Neural cell (in vitro differentiated cells): ENCODE data around the gene ZNF385D.

Source experiments
- CTCF ChIP-seq: fragments of 450-650 bp; IDR thresholded peaks from 2 replicates; pipeline ENCODE4 v1.5.1; 2014; ENCODE audit warnings: antibody characterized with exemption, mild to moderate bottlenecking, moderate library complexity; ENCODE audit not compliant: poor library complexity, severe bottlenecking
- EP300 ChIP-seq: fragments of 450-650 bp; conservative IDR thresholded peaks from 2 replicates; pipeline ENCODE4 v1.6.1; 2014; ENCODE audit warnings: antibody characterized with exemption, mild to moderate bottlenecking, moderate library complexity; ENCODE audit not compliant: poor library complexity, severe bottlenecking
- EZH2 ChIP-seq: fragments of 200-600, 300-800 bp; shearing (Covaris generic), sonication (generic); IDR thresholded peaks from 2 replicates; pipeline ENCODE4 v1.6.1; 2014; ENCODE audit warnings: antibody characterized with exemption, low read length, borderline replicate concordance, mild to moderate bottlenecking; ENCODE audit not compliant: insufficient read depth, poor library complexity, severe bottlenecking
- MXI1 ChIP-seq: fragments of 450-650 bp; conservative IDR thresholded peaks from 2 replicates; pipeline ENCODE4 v1.6.1; 2014; ENCODE audit warnings: antibody characterized with exemption, mild to moderate bottlenecking; ENCODE audit not compliant: poor library complexity, severe bottlenecking
- POLR2AphosphoS5 ChIP-seq: IDR thresholded peaks from 2 replicates; pipeline ENCODE4 v1.6.1; 2012
- RAD21 ChIP-seq: fragments of 450-650 bp; conservative IDR thresholded peaks from 2 replicates; pipeline ENCODE4 v1.6.1; 2014; ENCODE audit warnings: antibody characterized with exemption, mild to moderate bottlenecking, moderate library complexity
- TAF1 ChIP-seq: IDR thresholded peaks from 2 replicates; pipeline ENCODE4 v1.6.1; 2012; ENCODE audit warnings: low read depth
- TF ChIP-seq, protein P1 (sequence below): IDR thresholded peaks from 2 replicates; pipeline ENCODE4 v1.6.1; 2012; ENCODE audit warnings: borderline replicate concordance

GRCh38 chr3:21526461-21526860 is 224.5 kb downstream of the ZNF385D start:
- TF ChIP-seq CTCF = no peak
- TF ChIP-seq POLR2AphosphoS5 = no peak
- no peak for TF ChIP-seq EZH2
- TF ChIP-seq RAD21 = no peak
- no peak for TF ChIP-seq TAF1
- no peak for TF ChIP-seq MXI1
- TF ChIP-seq, protein P1, sequence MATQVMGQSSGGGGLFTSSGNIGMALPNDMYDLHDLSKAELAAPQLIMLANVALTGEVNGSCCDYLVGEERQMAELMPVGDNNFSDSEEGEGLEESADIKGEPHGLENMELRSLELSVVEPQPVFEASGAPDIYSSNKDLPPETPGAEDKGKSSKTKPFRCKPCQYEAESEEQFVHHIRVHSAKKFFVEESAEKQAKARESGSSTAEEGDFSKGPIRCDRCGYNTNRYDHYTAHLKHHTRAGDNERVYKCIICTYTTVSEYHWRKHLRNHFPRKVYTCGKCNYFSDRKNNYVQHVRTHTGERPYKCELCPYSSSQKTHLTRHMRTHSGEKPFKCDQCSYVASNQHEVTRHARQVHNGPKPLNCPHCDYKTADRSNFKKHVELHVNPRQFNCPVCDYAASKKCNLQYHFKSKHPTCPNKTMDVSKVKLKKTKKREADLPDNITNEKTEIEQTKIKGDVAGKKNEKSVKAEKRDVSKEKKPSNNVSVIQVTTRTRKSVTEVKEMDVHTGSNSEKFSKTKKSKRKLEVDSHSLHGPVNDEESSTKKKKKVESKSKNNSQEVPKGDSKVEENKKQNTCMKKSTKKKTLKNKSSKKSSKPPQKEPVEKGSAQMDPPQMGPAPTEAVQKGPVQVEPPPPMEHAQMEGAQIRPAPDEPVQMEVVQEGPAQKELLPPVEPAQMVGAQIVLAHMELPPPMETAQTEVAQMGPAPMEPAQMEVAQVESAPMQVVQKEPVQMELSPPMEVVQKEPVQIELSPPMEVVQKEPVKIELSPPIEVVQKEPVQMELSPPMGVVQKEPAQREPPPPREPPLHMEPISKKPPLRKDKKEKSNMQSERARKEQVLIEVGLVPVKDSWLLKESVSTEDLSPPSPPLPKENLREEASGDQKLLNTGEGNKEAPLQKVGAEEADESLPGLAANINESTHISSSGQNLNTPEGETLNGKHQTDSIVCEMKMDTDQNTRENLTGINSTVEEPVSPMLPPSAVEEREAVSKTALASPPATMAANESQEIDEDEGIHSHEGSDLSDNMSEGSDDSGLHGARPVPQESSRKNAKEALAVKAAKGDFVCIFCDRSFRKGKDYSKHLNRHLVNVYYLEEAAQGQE = no peak
- TF ChIP-seq EP300 = no peak
